Stimulated activated CD4-positive, alpha-beta T cell treated with anti-CD3 and anti-CD28 coated beads, Interleukin-15, amount 100 ng/mL, for 24 hours (primary cell): ENCODE results near the gene PAM16.
"Not testable (repeated sequence)": the region's sequence is repeated elsewhere in the genome, so short reads cannot be mapped to it uniquely, and the experiment has no call there.

Experiments used
- DNase-seq: peaks from one replicate; pipeline ENCODE4 v3.0.0-alpha.2; 2020

Gene PAM16

DNA sequence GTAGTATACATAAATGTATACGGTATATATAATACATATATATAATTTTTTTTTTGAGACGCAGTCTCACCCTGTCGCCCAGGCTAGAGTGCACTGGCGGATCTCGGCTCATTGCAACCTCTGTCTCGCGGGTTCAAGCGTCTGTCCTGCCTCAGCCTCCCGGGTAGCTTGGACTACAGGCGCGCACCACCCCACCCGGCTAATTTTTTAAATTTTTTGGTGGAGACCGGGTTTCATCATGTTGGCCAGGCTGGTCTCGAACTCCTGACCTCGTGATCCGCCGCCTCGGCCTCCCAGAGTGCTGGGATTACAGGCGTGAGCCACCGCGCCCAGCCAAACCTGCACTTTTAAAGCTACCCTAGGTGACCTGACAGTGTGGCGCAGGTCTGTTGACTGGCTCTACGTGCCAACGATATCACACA, 745 bp downstream of the PAM16 start:
- no peak for DNase-seq

- DNase-seq = no peak
Observed at GRCh38 chr16:4349332-4349731, 1.8 kb downstream of the PAM16 start.

- DNase-seq = no peak
Observed at GRCh38 chr16:4347765-4348509, 3.2 kb downstream of the PAM16 start.

- no peak for DNase-seq
Observed at GRCh38 chr16:4347010-4347409, 4.1 kb downstream of the PAM16 start.

DNA sequence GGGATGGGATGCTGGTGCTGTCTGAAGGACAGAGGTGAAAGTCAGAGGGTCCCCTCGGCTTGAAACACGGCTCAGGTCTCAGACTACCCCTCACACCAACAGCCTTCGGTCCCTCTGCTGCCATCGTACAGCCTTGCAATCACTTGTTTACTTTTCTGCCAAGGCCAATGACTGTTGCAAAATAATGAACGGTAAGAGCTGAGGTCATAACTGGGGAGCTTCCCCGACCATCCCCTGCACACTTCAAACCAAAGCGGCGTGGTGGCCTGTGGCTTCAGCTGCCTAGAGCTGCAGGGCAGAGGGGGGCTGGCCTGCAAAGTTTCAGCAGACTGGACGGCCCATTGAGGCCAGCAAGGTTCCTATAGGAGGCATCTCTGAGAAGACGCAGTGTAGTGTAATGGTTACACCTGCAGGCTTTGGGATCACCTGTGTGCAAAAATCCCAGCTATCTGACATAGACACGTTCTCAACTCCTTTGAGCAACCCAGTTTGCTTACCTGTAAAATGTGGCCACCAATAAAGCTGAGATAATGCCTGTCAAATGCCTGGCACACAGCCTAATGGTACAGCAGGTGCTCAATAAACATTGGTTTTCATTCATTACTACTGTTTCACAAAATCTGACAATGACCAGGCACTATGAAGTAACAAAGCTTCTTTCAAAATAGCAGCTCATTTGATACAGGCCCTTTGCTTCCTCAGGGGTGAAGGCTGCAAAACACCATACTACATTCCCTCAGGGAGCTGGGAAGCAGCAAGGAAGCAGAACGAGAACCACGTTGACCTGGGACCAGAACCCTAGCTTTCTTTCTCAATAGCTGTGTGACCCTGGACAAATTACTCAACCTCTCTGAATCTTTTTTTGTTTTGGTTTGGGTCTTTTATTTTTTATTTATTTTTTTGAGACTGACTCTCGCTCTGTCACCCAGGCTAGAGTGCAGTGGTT, 5.0 kb downstream of the PAM16 start:
- DNase-seq = no peak

- DNase-seq = no peak
Observed at GRCh38 chr16:4344983-4345835, 5.9 kb downstream of the PAM16 start.

DNA sequence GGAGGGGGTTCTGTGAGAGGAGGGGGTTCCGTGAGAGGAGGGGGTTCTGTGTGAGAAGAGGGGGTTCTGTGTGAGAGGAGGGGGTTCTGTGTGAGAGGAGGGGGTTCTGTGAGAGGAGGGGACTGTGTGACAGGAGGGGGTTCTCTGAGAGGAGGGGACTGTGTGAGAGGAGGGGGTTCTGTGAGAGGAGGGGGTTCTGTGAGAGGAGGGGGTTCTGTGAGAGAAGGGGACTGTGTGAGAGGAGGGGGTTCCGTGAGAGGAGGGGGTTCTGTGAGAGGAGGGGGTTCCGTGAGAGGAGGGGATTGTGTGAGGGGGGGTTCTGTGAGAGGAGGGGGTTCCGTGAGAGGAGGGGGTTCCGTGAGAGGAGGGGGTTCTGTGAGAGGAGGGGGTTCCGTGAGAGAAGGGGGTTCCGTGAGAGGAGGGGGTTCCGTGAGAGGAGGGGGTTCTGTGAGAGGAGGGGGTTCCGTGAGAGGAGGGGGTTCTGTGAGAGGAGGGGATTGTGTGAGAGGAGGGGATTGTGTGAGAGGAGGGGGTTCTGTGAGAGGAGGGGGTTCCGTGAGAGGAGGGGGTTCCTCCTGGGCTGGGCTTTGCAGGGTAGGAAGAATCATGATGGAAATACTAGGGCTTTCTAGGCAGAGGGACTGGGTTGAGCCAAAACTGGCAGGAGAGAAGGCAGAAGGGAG, 6.7 kb downstream of the PAM16 start:
- not testable (repeated sequence) for DNase-seq

- DNase-seq = no peak
Observed at GRCh38 chr16:4342866-4343744, 8.0 kb downstream of the PAM16 start.

- no peak for DNase-seq
Observed at GRCh38 chr16:4341250-4341649, 9.9 kb downstream of the PAM16 start.

DNA sequence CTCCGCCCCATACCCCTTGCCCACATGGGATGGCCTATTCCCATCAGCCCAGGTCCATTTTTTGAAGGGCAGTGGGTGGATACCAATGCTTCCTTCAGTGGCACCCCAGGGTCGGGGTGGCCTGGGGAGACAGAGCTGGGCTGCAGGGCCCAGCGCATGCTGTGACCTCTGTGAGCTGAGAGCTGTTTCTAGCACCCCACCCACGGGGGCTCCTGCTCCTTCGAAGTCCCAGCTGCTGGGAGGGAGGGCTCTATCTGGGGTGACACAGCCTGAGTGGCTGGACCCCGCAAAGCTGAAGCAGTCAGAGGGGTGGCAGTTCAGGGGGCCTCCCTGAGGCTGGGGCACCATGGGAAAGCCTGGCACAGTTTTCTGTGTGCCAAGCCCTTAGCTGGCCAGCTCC, 10.7 kb downstream of the PAM16 start:
- no peak for DNase-seq

DNA sequence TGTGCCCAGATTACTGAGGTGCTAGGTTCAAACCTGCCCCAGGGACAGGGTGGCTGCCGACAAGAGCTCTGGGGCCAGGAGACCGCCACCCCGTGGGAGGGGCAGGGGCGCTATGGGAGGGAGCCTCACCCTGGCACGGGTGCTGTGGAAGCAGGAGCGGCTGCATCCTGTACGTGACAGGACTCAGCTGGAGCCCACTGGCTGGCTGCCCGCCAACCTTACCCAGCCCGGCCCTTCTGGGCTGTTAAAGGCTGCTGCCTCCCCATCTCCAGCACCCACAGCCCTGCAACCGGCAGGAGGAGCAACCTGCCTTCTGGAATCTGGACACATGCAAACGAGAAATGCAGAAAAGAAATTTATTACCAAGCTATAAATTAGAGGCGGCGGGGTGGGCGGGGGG, 11.2 kb downstream of the PAM16 start:
- DNase-seq = no peak

DNA sequence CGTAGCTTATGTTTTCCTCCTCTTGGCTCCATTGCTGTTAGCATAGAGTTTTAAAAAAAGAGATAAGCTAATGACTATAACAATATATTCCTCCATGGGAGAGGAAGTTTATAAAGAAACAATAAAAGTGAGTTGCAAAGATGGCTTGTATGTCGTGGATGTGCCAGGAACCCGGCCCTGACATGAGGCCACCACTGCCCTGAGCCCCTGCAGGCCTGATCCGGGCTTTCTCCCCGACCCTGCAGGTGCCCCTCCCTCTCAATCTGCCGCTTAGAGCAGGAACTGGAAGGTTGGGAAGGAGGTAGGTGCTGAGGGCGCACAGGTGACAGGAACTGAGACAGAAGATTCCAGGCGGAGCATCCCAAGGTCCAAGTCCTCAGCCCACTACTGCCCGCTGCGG, 11.7 kb downstream of the PAM16 start:
- DNase-seq = no peak

- DNase-seq = no peak
Observed at GRCh38 chr16:4338712-4339299, 12.3 kb downstream of the PAM16 start.

DNA sequence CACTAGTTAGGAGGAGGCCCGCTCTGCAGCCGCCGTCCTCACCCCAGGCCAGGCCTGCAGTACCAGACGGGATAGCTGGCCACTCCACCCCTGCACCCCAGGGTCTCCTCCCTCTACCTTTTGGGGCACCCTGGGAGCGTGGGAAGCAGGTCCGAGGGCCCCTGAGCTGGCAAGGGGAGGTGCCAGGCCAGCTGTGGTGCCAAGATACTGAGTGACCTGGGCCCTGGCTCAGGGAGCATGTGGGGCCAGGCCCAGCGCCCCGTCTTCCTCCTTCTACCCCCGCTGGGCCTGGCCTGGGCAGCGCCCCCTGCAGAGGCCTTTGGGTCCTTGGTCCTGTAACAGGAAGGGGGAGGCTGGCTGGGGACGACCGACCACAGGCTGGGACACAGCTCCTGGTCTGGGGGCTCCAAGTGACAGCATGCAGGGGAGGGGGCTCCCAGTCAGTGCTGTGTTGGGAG, 13.0 kb downstream of the PAM16 start:
- DNase-seq = no peak

DNA sequence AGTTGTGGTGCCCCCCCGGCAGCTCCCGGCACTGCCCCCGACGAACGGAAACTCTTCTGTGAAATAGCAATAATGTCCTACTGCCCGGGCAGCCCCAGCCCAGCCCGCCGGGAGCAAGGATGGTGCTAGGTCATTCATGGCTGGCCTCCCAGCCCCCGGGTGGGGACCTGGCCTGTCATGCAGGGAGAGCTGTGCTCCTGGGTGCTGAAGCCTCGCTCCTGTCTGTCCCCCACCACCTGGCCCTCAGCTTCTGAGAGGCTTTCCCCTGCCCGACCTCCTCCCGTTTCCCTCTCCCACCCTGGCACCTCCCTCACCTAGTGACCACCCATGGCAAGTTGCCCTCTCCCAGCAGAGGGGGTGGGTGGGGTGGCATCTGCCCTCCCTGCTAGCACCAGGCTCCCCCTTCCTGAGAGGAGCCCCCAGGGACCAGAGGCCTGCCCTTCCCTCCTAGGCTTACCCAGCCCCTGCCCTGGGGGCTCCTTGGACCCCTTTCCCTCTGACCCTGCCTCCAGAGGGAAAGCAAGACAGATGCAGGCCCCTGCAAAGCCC, 13.5 kb downstream of the PAM16 start:
- no peak for DNase-seq

- DNase-seq = no peak
Observed at GRCh38 chr16:4336701-4337539, 14.2 kb downstream of the PAM16 start.

DNA sequence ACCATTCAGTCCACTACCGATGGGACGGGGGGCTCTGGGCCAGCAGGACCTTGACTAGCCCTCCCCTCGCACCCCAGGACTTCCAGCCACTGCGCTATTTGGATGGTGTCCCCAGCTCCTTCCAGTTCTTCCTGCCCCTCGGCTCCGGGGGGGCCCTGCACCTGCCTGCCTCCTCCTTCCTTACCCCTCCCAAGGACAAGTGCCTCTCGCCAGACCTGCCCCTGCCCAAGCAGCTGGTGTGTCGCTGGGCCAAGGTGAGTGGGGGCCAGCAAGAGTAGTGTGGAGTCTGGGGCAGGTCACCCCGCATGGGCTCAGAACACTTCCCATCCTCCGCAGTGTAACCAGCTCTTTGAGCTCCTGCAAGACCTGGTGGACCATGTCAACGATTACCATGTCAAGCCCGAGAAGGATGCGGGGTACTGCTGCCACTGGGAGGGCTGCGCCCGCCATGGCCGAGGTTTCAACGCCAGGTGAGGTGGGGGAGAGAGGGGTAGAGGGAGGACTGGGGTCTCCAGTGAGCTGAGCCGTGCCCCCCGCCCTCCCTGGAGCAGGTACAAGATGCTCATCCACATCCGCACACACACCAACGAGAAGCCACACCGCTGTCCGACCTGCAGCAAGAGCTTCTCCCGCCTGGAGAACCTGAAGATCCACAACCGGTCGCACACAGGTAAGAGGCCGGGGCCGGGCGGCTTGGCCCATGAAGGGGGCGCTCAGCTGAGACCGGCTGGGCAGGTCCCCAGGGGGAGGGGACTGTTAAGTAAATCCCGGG, 16.2 kb downstream of the PAM16 start:
- no peak for DNase-seq

- not testable (repeated sequence) for DNase-seq
Observed at GRCh38 chr16:4333714-4334113, 17.4 kb downstream of the PAM16 start.

- no peak for DNase-seq
Observed at GRCh38 chr16:4333308-4333638, 17.8 kb downstream of the PAM16 start.
